GM12878 (cell line): ENCODE measurements around the gene ANAPC2. TPM values are rescaled to one million over a fixed set of nuclear protein-coding genes. Genes with fewer than 3 reads are reported as not detected.

Experiments used
- ATF7 ChIP-seq: fragments of 450-650 bp; IDR thresholded peaks from 2 replicates; pipeline ENCODE4 v1.6.1; 2016; ENCODE audit warnings: low read depth, mild to moderate bottlenecking
- CTCF ChIP-seq, 3 experiments: IDR thresholded peaks in 2 of 3; conservative IDR thresholded peaks in 1 of 3; 2 replicates each; pipeline ENCODE4 v1.5.1; 2011; ENCODE audit warnings: low read depth in 3 of 3, low read length in 3 of 3, mild to moderate bottlenecking in 3 of 3, control low read depth in 2 of 3, moderate library complexity in 2 of 3, inconsistent platforms in 1 of 3, mixed read lengths in 1 of 3; ENCODE audit not compliant: control insufficient read depth in 2 of 3, insufficient read depth in 1 of 3; ENCODE audit errors: extremely low read depth in 1 of 3
- E2F8 ChIP-seq: fragments of 450-650 bp; IDR thresholded peaks from 2 replicates; pipeline ENCODE4 v1.6.1; 2018; ENCODE audit warnings: mild to moderate bottlenecking, low read depth, moderate library complexity; ENCODE audit not compliant: partially characterized antibody
- HSF1 ChIP-seq: fragments of 150-350 bp; IDR thresholded peaks from 2 replicates; pipeline ENCODE4 v1.6.1; 2014; ENCODE audit warnings: mild to moderate bottlenecking, low read depth, low read length
- MXI1 ChIP-seq: fragments of 150-350 bp; IDR thresholded peaks from 2 replicates; pipeline ENCODE4 v1.6.1; 2011; ENCODE audit warnings: low read depth, mild to moderate bottlenecking, inconsistent platforms, low read length, improper control_type of control experiment
- NFXL1 ChIP-seq: fragments of 450-650 bp; IDR thresholded peaks from 2 replicates; pipeline ENCODE4 v1.6.1; 2017; ENCODE audit warnings: antibody characterized with exemption, mild to moderate bottlenecking, borderline replicate concordance
- NKRF ChIP-seq: fragments of 450-650 bp; conservative IDR thresholded peaks from 2 replicates; pipeline ENCODE4 v1.6.1; 2017; ENCODE audit warnings: mild to moderate bottlenecking, moderate library complexity
- SIN3A ChIP-seq: IDR thresholded peaks from 2 replicates; pipeline ENCODE4 v1.6.1; 2012; ENCODE audit warnings: low read depth, low read length, improper control_type of control experiment
- SMC3 ChIP-seq: IDR thresholded peaks from 2 replicates; pipeline ENCODE4 v1.6.1; 2011; ENCODE audit warnings: low read length, improper control_type of control experiment, borderline replicate concordance
- STAT1 ChIP-seq: fragments of 450-650 bp; conservative IDR thresholded peaks from 2 replicates; pipeline ENCODE4 v1.6.1; 2014; ENCODE audit warnings: antibody characterized with exemption, mild to moderate bottlenecking
- TAF1 ChIP-seq: IDR thresholded peaks from 2 replicates; pipeline ENCODE4 v1.6.1; 2011; ENCODE audit warnings: mild to moderate bottlenecking, low read depth, low read length, borderline replicate concordance
- USF1 ChIP-seq: IDR thresholded peaks from 2 replicates; pipeline ENCODE4 v1.6.1; 2011; ENCODE audit warnings: borderline replicate concordance, low read depth, mild to moderate bottlenecking, moderate library complexity, mixed read lengths, low read length; ENCODE audit not compliant: insufficient read depth; ENCODE audit errors: extremely low read length
- ZBTB33 ChIP-seq: fragments of 450-650 bp; IDR thresholded peaks from 2 replicates; pipeline ENCODE4 v1.6.1; 2017; ENCODE audit warnings: mild to moderate bottlenecking
- ZNF217 ChIP-seq: fragments of 450-650 bp; IDR thresholded peaks from 2 replicates; pipeline ENCODE4 v1.6.1; 2017; ENCODE audit warnings: antibody characterized with exemption, mild to moderate bottlenecking
- ZNF274 ChIP-seq: IDR thresholded peaks from one replicate; pipeline ENCODE4 v1.8.0; 2011; ENCODE audit not compliant: insufficient read length, insufficient read depth
- ZNF384 ChIP-seq: IDR thresholded peaks from 2 replicates; pipeline ENCODE4 v1.6.1; 2012; ENCODE audit warnings: low read depth, mild to moderate bottlenecking, low read length, improper control_type of control experiment, borderline replicate concordance
- ZSCAN29 ChIP-seq: fragments of 450-650 bp; IDR thresholded peaks from 2 replicates; pipeline ENCODE4 v1.6.1; 2017; ENCODE audit warnings: mild to moderate bottlenecking, moderate library complexity
- polyA plus RNA-seq, 11 experiments: library from polyadenylated mRNA; depleted of rRNA in 4 of 11; unstranded in 6 of 11; stranded (reverse) in 5 of 11; fragments of >200 nt; fragmentation: Nextera tagmentation in 4 of 11; fragmentation: Illumina TruSeq in 1 of 11; extraction: Ambion mirVana in 4 of 11; extraction: Trizol in 1 of 11; gene quantifications; 1 replicate in 1 of 11; 2 replicates in 10 of 11; pipeline versions ENCODE4 v1.2.1 to v1.2.3, GENCODE V29; 2011 to 2016; ENCODE audit warnings: inconsistent platforms in 2 of 11, missing spikeins in 2 of 11, low read depth in 1 of 11
- total RNA-seq, 4 experiments: library from RNA; depleted of rRNA in 3 of 4; stranded (reverse); fragments of >200 nt in 3 of 4; fragmentation: Illumina TruSeq in 1 of 4; extraction: Trizol in 1 of 4; gene quantifications; 2 replicates each; pipeline versions ENCODE4 v1.2.1 to v1.2.3, GENCODE V29; 2013 to 2021

Gene ANAPC2
- total and polyA plus RNA-seq, 10 of the 15 experiments (the other 5 are each of a cell fraction or from before 2014, with no cell fraction given), result 0.03 to 65.2 (median 20.5) TPM

- TF ChIP-seq MXI1 (peak; percentile 62; the same call in 1 of the 2 replicates), ZNF217 (0 out of 2 replicates have a peak, but pooled peaks have one; percentile 24), SIN3A (peak; percentile 52; the same call in 1 of the 2 replicates), SMC3 (peak; percentile 88), USF1 (no peak), NKRF (no peak), NFXL1 (no peak), E2F8 (no peak), STAT1 (0 out of 2 replicates have a peak, but pooled peaks have one; percentile 76), ZBTB33 (peak; percentile 68), ZNF384 (no peak), HSF1 (no peak), TAF1 (no peak), ZNF274 (no peak), CTCF (IDR thresholded peaks at IDR 0.05 in 2 of 3, conservative IDR thresholded peaks at IDR 0.05 in 1 of 3; ENCODE audit: control insufficient read depth in 2 of 3, extremely low read depth in 1 of 3, insufficient read depth in 1 of 3, low read depth in 3 of 3, low read length in 3 of 3) (peak; percentile 99 to 100 (median 100); a peak in 5 of 6 replicates), ATF7 (no peak; the same call in 1 of the 2 replicates), ZSCAN29 (no peak)
These were observed 48.0 kb upstream of the ANAPC2 start (continued) for GRCh38 chr9:137236238-137236935.
